ENCODE results near the gene CORIN.
"Not testable (repeated sequence)": the region's sequence is repeated elsewhere in the genome, so short reads cannot be mapped to it uniquely, and the experiment has no call there.

Gene CORIN

GRCh38 chr4:47719576-47719975 is 118.3 kb downstream of the CORIN start:
- no peak for FAIRE-seq

GRCh38 chr4:47718696-47719095 is 119.2 kb downstream of the CORIN start:
- no peak for FAIRE-seq

- FAIRE-seq = no peak
Observed at GRCh38 chr4:47717188-47717587, 120.7 kb downstream of the CORIN start.

- no peak for FAIRE-seq
Observed at GRCh38 chr4:47715716-47716416, 122.0 kb downstream of the CORIN start.

GRCh38 chr4:47714269-47714668 is 123.6 kb downstream of the CORIN start:
- FAIRE-seq = no peak

- FAIRE-seq = no peak
Observed at GRCh38 chr4:47713129-47713834, 124.6 kb downstream of the CORIN start.

- FAIRE-seq = no peak
Observed at GRCh38 chr4:47711646-47712045, 126.2 kb downstream of the CORIN start.

GRCh38 chr4:47711183-47711582 is 126.7 kb downstream of the CORIN start:
- FAIRE-seq = no peak

GRCh38 chr4:47706352-47706751 is 131.5 kb downstream of the CORIN start:
- not testable (repeated sequence) for FAIRE-seq

- FAIRE-seq = no peak
Observed at GRCh38 chr4:47705326-47705981, 132.4 kb downstream of the CORIN start.

GRCh38 chr4:47704693-47705325 is 133.1 kb downstream of the CORIN start:
- FAIRE-seq = no peak

GRCh38 chr4:47703956-47704355 is 133.9 kb downstream of the CORIN start:
- no peak for FAIRE-seq

GRCh38 chr4:47703008-47703407 is 134.9 kb downstream of the CORIN start:
- FAIRE-seq = no peak

- no peak for FAIRE-seq
Observed at GRCh38 chr4:47701286-47701685, 136.6 kb downstream of the CORIN start.

- no peak for FAIRE-seq
Observed at GRCh38 chr4:47698837-47699236, 139.0 kb downstream of the CORIN start.

GRCh38 chr4:47696823-47697222 is 141.0 kb downstream of the CORIN start:
- FAIRE-seq = no peak

GRCh38 chr4:47695260-47695659 is 142.6 kb downstream of the CORIN start:
- FAIRE-seq = no peak

GRCh38 chr4:47694322-47694721 is 143.5 kb downstream of the CORIN start:
- FAIRE-seq = no peak

- no peak for FAIRE-seq
Observed at GRCh38 chr4:47692691-47693090, 145.2 kb downstream of the CORIN start.

- FAIRE-seq = not testable (repeated sequence)
Observed at GRCh38 chr4:47691757-47692383, 146.0 kb downstream of the CORIN start.

GRCh38 chr4:47690611-47691010 is 147.3 kb downstream of the CORIN start:
- no peak for FAIRE-seq

- no peak for FAIRE-seq
Observed at GRCh38 chr4:47686294-47686872, 151.5 kb downstream of the CORIN start.

- no peak for FAIRE-seq
Observed at GRCh38 chr4:47675806-47676205, 162.1 kb downstream of the CORIN start.
